Measurements from ENCODE around the gene FERMT3. TPM values are rescaled to one million over a fixed set of nuclear protein-coding genes. Genes with fewer than 3 reads are reported as not detected.
"Not testable (repeated sequence)": the region's sequence is repeated elsewhere in the genome, so short reads cannot be mapped to it uniquely, and the experiment has no call there.

Gene FERMT3
- 200 and 213 TPM in 2 replicates for total RNA-seq

GRCh38 chr11:64206457-64207255 lies at the start of gene FERMT3:
Gene FERMT3, plus strand, starts transcription at chr11:64206721. Its CDS starts 644 bp downstream, at chr11:64207365.
- DNase-seq = peak; percentile 93
- intact Hi-C loops (cut with micrococcal nuclease) = loop anchor here (1.0 to 2.0 kb wide), 4 partner anchors 19 to 99 kb away; partner anchors contain the start of genes ESRRA, FKBP2, NUDT22 and TRPT1
- H3K9me3 Mint-ChIP-seq = no peaks in the 10 kb centered on the region
- peak within 1 kb of the TSS; percentile 92 for H3K27ac Mint-ChIP-seq
- peak within 1 kb of the TSS; percentile 88 for H3K4me3 Mint-ChIP-seq
- H3K36me3 Mint-ChIP-seq (ENCODE audit: low read depth) = peaks cover 71% of the 10 kb centered on the region
- H3K27me3 Mint-ChIP-seq = no peaks in the 10 kb centered on the region
- H3K4me1 Mint-ChIP-seq = peaks cover 30% of the 10 kb centered on the region

- peaks cover 7% of the 10 kb centered on the region for H3K4me1 Mint-ChIP-seq
- no peak overlapping the region for H3K27ac Mint-ChIP-seq
- intact Hi-C loops (cut with micrococcal nuclease) = no loop called here
- H3K27me3 Mint-ChIP-seq = peaks cover 5% of the 10 kb centered on the region
- H3K4me3 Mint-ChIP-seq = no peak overlapping the region
- no peak for DNase-seq
- H3K9me3 Mint-ChIP-seq = no peaks in the 10 kb centered on the region
- peaks cover 6% of the 10 kb centered on the region for H3K36me3 Mint-ChIP-seq (ENCODE audit: low read depth)
Observed at GRCh38 chr11:64157631-64158394, 48.7 kb upstream of the FERMT3 start.

DNA sequence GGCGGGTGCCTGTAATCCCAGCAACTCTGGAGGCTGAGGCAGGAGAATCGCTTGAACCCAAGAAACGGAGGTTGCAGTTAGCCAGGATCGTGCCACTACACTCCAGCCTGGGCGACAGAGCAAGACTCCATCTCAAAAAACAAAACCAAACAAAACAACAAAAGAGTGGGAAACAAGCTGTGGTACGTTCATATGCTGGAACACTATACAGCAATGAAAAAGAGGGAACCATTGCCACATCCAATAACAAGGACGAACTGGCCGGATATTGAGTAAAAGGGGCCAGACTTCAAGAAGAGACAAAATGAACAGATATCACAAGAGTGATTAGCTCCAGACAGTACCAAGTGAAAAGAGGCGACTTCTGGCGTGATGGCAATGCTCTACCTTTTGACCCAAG lies 45.5 kb upstream of the FERMT3 start:
- peaks cover 6% of the 10 kb centered on the region for H3K36me3 Mint-ChIP-seq (ENCODE audit: low read depth)
- intact Hi-C loops (cut with micrococcal nuclease) = no loop called here
- H3K4me3 Mint-ChIP-seq = no peak overlapping the region

GRCh38 chr11:64162769-64163168 lies 43.8 kb upstream of the FERMT3 start:
- H3K27me3 Mint-ChIP-seq; H3K27ac Mint-ChIP-seq; H3K4me1 Mint-ChIP-seq; H3K4me3 Mint-ChIP-seq; intact Hi-C loops (cut with micrococcal nuclease); H3K36me3 Mint-ChIP-seq (ENCODE audit: low read depth); DNase-seq; H3K9me3 Mint-ChIP-seq: not testable (repeated sequence)

More for the DNA sequence above, 45.5 kb upstream of the FERMT3 start:
- H3K27ac Mint-ChIP-seq = no peak overlapping the region
- no peaks in the 10 kb centered on the region for H3K27me3 Mint-ChIP-seq
- H3K4me1 Mint-ChIP-seq = peaks cover 4% of the 10 kb centered on the region
- H3K9me3 Mint-ChIP-seq = no peaks in the 10 kb centered on the region
- DNase-seq = no peak

- H3K27me3 Mint-ChIP-seq = no peaks in the 10 kb centered on the region
- H3K4me3 Mint-ChIP-seq = peak overlapping the region; percentile 2
- no peak overlapping the region for H3K27ac Mint-ChIP-seq
- no peak for DNase-seq
- intact Hi-C loops (cut with micrococcal nuclease) = no loop called here
- H3K9me3 Mint-ChIP-seq = no peaks in the 10 kb centered on the region
- peaks cover 7% of the 10 kb centered on the region for H3K36me3 Mint-ChIP-seq (ENCODE audit: low read depth)
- H3K4me1 Mint-ChIP-seq = peaks cover 10% of the 10 kb centered on the region
Observed at GRCh38 chr11:64163951-64164350, 42.6 kb upstream of the FERMT3 start.

- Mint-ChIP-seq H3K27ac (peak overlapping the region; percentile 84), H3K27me3 (no peaks in the 10 kb centered on the region), H3K4me1 (peaks cover 10% of the 10 kb centered on the region), H3K36me3 (ENCODE audit: low read depth) (peaks cover 7% of the 10 kb centered on the region), H3K4me3 (peak overlapping the region; percentile 81), H3K9me3 (no peaks in the 10 kb centered on the region)
- intact Hi-C loops (cut with micrococcal nuclease) = no loop called here
- no peak for DNase-seq
Observed at GRCh38 chr11:64164392-64165312, 41.9 kb upstream of the FERMT3 start.

DNA sequence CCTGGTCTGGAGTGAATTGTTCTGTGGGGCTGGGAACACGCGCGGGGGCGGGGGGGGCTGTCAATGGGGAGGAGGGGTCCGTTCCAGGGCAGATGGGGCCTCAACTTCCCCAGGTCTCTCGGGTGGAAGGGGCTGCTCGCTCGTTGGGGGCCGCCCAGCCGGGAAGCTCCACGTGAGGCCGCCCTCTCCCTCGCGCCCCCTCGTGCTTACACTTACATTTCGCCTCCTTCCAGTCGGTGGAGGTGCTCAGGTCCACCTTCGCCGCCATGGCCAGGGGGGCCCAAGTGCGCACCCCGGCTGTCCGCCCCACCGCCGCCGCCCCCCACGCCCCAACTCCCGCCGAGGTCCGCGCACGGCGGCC lies 41.1 kb upstream of the FERMT3 start:
- peak overlapping the region; percentile 81 for H3K4me3 Mint-ChIP-seq
- no peak overlapping the region for H3K27ac Mint-ChIP-seq
- intact Hi-C loops (cut with micrococcal nuclease) = no loop called here
- no peaks in the 10 kb centered on the region for H3K9me3 Mint-ChIP-seq
- H3K4me1 Mint-ChIP-seq = peaks cover 10% of the 10 kb centered on the region
- H3K36me3 Mint-ChIP-seq (ENCODE audit: low read depth) = peaks cover 9% of the 10 kb centered on the region
- DNase-seq = peak; percentile 68
- no peaks in the 10 kb centered on the region for H3K27me3 Mint-ChIP-seq

- peak; percentile 95 for DNase-seq
- Mint-ChIP-seq H3K4me1 (peaks cover 10% of the 10 kb centered on the region), H3K9me3 (no peaks in the 10 kb centered on the region), H3K4me3 (peak within 1 kb of the TSS; percentile 90), H3K27me3 (no peaks in the 10 kb centered on the region), H3K36me3 (ENCODE audit: low read depth) (peaks cover 8% of the 10 kb centered on the region), H3K27ac (peak within 1 kb of the TSS; percentile 84)
- intact Hi-C loops (cut with micrococcal nuclease) = loop anchor here (2.0 kb wide), 1 partner anchor 19 kb away; no protein-coding TSS in a partner anchor
Observed at GRCh38 chr11:64165842-64166635, 40.5 kb upstream of the FERMT3 start, which contains the start of gene MACROD1. Gene MACROD1, minus strand, starts transcription at chr11:64166113. Its CDS starts 119 bp downstream, at chr11:64165994.

- peaks cover 5% of the 10 kb centered on the region for H3K9me3 Mint-ChIP-seq
- no peak overlapping the region for H3K4me3 Mint-ChIP-seq
- peaks cover 11% of the 10 kb centered on the region for H3K36me3 Mint-ChIP-seq (ENCODE audit: low read depth)
- peaks cover 6% of the 10 kb centered on the region for H3K4me1 Mint-ChIP-seq
- DNase-seq = no peak
- no peaks in the 10 kb centered on the region for H3K27me3 Mint-ChIP-seq
- intact Hi-C loops (cut with micrococcal nuclease) = no loop called here
- H3K27ac Mint-ChIP-seq = no peak overlapping the region
Observed at GRCh38 chr11:64170419-64170818, 36.1 kb upstream of the FERMT3 start.

DNA sequence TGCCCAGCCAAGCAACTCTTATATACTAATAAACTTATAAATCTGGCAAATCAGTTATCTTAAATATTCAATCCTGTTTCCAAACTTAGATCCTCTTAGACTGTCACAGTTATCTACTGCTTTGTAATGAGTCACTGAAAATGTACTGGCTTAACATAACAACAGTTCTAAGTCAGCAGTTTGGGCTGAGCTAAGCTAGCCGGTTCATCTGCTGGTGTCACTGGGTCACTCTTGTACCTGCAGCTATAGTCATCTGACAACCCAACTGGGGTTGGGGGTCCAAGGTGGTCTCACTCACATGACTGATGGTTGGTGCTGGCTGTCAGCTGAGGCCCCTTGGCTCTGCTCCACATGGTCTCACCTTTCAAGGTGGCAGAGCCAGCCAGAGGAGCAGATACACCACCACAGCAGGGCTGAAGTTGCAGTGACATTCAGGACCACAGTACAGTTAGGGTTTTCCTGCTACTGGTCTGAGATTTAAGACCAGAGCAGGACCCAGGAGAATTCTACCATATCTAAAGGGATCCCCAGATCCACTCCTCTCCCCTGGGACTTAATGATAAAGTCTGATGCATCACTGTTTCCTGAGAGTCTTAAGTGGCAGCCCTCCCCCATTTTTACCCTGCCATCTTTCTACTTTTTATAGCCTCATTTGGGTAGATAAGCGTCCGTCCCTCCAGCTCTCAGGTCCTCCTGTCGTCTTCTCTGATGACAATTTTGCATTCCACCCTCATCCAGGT lies 32.7 kb upstream of the FERMT3 start:
- no peaks in the 10 kb centered on the region for H3K27me3 Mint-ChIP-seq
- intact Hi-C loops (cut with micrococcal nuclease) = no loop called here
- no peak overlapping the region for H3K4me3 Mint-ChIP-seq
- peaks cover 15% of the 10 kb centered on the region for H3K36me3 Mint-ChIP-seq (ENCODE audit: low read depth)
- DNase-seq = no peak
- H3K9me3 Mint-ChIP-seq = peaks cover 5% of the 10 kb centered on the region
- H3K27ac Mint-ChIP-seq = no peak overlapping the region
- H3K4me1 Mint-ChIP-seq = peaks cover 18% of the 10 kb centered on the region

- H3K27ac Mint-ChIP-seq = no peak overlapping the region
- intact Hi-C loops (cut with micrococcal nuclease) = no loop called here
- no peaks in the 10 kb centered on the region for H3K27me3 Mint-ChIP-seq
- peaks cover 25% of the 10 kb centered on the region for H3K4me1 Mint-ChIP-seq
- H3K9me3 Mint-ChIP-seq = peaks cover 5% of the 10 kb centered on the region
- peak; percentile 71 for DNase-seq
- peaks cover 17% of the 10 kb centered on the region for H3K36me3 Mint-ChIP-seq (ENCODE audit: low read depth)
- H3K4me3 Mint-ChIP-seq = no peak overlapping the region
Observed at GRCh38 chr11:64176751-64177150, 29.8 kb upstream of the FERMT3 start.

- Mint-ChIP-seq H3K27me3 (no peaks in the 10 kb centered on the region), H3K4me1 (peaks cover 28% of the 10 kb centered on the region), H3K27ac (no peak overlapping the region), H3K36me3 (ENCODE audit: low read depth) (peaks cover 19% of the 10 kb centered on the region), H3K4me3 (no peak overlapping the region), H3K9me3 (peaks cover 5% of the 10 kb centered on the region)
- no peak for DNase-seq
- intact Hi-C loops (cut with micrococcal nuclease) = no loop called here
Observed at GRCh38 chr11:64178203-64178602, 28.3 kb upstream of the FERMT3 start.

Measured in activated CD4-positive, alpha-beta T cell treated with anti-CD3 and anti-CD28 coated beads, Interleukin-2, amount 10 ng/mL, durations not matched to agents 24 days and 14 days (primary cell).